GDM1 (cell line): ENCODE data around the gene CCDC157.

Source experiments
- DNase-seq: peaks from one replicate; lab custom pipeline; 2025; lab: John Stamatoyannopoulos, UW

Gene CCDC157

DNA sequence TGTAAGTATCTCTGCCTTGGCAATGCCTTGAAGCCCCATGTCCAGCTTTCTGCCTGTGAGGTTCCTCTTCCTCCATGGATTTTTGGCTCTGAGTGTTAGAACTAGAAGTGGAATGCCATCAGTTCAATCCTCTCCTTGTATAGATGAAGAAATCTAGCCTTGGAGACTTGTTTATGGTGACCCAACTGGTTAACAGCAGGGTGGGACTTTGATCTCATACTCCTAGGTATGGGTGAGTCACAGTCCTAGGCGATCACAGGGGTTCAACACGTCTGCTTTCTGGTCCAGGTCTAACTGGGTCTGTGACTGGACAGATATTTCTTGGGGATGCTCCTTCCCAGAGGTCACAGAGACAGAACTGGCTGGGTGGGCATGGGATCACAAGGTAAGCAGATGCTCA is 59.6 kb downstream of the CCDC157 start:
- DNase-seq = no peak

DNA sequence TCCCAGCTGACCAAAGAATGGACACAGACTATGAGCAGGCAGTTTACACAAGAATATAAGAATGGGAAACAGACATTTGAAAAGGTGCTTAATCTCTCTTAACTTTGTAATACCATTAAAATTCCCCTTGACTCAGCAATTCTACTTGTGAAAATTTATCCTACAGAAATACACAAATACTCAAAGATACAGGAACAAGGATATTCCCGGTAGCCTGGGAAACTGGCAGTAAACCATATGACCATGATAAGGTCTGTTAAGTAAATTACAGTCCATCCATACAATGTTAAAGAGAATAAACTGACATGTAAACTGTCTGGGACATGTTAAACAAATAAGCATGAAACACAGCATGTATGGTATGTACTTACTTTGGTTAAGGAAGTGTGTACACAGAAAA is 60.0 kb downstream of the CCDC157 start:
- DNase-seq = no peak

DNA sequence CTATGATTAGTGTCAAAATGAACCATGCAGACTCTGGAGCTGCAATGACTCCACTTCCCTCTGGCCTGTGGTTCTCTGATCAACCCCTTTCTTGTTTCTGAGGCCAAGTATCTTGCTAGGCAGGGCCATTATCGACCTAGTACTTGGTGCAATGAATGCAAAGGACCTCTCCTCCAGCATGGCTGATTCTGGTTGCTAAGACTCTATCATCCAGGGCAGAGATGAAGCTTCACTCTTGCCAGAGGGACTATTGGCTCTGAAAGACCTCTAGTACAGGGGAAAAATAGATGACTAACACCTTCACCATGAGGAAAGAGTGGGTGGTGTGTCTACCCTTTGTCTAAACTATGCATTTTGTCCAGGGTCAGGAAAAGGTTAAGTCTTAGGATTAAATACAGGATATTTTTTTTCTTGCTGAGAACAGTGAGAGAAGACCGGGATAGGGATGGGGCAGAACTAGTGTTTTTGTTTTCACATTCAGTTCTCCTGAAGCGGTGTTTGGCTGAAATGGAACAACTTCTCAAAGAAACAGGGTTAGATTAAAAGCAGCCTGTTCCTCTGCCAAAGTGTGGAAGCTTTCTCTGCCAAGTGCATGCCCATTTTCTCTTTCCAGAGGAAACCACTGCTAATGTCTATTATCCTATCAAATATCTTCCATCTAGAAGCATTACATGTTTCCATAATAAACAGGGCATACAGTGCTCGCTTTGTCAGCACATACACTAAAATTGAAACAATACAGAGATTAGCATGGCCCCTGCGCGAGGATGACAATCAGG is 63.7 kb downstream of the CCDC157 start:
- no peak for DNase-seq

DNA sequence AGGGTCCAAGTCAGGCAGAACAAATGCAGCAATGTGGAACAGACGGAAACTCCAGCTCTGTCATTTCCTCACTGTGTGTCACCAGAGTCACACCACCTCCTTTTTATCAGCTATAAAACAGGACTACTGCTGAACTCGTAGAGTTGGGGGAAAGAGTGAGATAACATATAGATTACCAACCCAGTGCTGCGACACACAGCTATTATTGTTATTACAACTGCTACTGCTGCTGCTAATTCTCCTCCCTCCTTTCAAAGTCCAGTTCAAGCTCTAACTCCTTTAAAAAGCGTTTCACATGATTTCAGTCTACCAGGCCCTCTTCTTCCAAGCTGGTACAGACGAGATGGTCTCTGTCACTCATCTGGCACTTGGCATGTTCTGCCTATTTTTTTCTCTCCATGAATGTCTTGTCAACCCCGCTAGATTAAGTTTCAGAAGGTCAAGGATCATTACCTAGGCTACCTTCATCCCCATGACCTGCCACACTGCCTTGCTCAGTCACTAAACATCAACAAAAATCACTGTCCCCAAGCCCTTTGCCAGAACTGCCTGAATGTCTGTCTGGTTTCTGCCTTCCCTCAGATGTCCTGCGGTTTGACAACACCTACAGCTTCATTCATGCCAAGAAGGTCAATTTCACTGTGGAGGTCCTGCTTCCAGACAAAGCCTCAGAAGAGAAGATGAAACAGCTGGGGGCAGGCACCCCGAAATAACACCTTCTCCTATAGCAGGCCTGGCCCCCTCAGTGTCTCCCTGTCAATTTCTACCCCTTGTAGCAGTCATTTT is 65.1 kb downstream of the CCDC157 start:
- no peak for DNase-seq

DNA sequence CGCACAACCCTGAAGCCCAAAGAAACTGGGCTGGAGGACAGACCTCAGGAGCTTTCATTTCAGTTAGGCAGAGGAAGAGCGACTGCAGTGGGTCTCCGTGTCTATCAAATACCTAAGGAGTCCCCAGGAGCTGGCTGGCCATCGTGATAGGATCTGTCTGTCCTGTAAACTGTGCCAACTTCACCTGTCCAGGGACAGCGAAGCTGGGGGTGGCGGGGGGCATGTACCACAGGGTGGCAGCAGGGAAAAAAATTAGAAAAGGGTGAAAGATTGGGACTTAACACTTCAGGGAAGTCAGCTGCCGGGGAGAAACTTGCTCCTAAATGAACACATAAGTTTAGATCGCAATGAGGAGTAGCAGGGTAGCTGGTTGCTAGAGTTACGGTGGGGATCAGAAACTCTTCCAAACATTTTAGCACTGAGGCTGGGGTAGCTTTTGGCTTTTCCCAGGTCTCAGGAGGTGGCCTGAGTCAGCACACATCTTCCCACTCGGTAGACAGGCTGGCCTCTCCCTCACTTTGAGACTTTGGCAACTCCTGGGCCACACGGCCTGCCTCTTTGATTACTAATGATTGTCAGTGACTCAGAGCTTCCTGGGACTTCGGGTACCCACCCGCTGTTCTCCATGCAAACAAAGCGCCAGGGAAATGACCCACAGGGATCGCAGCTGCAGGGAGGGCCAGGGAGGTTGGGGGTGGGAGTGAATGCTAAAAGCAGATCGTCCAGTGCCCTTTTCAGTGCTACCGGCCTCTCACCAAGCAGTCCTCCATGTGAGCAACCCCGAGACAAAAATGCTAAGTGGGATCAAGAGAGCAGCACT is 65.9 kb downstream of the CCDC157 start:
- no peak for DNase-seq

DNA sequence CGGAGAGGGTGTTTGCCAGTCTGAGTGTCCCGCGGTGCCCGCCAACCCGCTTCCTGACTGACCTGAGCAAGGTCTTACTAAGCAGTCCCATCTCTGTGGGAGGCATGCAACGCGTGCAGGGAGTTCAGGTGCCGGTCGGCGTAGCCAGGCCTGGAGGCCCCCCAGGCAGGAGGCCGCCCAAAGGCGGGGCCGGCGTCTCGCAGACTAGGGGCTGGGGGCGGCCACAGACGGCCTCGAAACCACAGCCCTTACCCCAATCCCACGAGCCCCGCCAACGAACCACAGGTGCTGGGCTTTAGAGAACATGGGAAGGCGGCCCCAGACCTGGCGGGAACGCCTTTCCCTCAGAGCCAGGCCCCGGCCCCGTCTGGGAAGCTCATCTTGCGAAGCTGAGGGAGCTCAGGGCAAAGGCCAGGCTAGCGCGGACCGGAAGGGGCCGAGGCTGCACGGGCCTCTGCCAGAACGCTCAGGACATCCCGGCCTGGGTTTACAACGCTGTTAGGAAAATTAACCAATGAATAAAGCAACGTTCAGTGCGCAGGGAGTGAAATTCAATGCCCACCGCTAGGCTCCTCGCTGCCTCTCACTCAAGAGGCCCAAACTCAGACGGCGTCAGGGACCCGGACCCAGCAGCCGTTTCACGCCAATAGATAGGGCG is 66.6 kb downstream of the CCDC157 start:
- no peak for DNase-seq

DNA sequence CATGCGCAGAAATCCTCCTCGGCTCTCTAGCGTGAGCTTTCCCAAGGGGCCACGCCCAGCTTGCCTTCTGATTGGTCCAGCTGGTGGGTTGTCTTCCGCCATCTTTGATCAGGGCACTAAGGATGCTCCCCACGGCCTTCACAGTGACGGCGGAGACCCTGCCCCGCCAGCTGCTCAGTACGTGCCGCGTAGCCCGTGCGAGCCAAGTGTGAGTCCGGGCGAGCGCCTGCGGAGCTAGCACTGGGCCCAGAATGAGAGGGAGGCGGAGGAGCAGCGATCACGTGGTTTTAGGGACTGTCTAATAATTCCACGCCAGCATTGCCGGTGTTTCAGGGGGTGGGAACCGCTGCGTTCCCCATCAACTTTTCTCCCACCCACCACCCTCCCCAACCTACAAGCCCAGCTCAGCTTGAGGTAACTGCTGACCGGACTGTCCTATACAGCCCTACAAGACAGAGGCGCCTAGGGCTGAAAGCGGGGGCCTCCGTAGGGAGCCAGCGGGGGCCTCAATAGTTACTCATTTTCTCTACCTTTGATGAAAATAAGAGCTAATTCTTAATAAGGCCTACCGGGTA is 67.2 kb downstream of the CCDC157 start:
- DNase-seq = peak; percentile 99

DNA sequence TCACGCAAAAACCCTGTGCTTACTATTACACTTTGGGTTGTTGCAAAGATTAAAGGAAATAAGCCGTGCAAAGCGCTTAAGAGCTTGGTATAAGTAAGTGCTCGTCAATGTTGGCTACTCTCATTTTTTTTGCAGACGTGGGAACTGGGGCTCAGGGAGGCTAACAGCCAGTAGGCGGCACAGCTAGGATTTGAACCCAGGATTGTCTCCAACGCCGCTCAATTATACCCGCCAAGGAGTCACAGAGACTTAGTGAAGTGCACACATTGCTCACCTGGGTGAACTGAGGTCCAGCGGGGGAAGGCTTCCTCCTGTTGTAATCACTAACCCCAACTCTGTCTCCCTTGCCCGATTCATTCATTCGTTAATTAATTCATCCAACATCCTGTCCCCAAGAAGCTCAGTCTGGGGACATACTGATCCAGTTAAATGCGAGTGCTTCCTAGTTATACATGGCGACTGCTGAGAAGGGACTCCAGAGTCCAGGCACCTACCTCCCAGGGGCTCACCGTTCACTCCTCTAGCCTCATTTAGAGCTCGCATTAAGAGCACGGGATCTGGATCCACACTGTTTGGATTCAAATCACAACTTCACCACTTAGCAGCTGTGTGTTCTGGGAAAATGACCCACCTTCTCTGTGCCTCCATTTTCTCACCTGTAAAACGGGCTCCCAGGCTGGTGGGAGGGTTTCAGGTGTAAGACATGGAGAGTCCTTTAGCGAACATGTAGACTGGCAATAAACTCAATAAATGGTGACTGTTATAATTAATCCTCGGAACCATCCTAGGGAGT is 67.9 kb downstream of the CCDC157 start:
- DNase-seq = no peak

DNA sequence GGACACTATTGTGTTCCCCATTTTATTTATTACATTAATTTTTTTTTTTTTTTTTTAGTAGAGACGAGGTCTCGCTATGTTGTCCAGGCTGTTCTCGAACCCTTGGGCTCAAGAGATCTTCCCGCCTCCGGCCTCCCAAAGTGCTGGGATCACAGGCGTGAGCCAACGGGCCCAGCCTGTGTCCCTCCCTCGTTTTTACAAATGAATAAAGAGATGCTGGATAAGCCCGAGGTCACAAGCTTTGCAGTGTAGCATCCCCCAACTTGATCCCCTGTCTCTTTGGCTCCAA is 68.5 kb downstream of the CCDC157 start:
- no peak for DNase-seq

DNA sequence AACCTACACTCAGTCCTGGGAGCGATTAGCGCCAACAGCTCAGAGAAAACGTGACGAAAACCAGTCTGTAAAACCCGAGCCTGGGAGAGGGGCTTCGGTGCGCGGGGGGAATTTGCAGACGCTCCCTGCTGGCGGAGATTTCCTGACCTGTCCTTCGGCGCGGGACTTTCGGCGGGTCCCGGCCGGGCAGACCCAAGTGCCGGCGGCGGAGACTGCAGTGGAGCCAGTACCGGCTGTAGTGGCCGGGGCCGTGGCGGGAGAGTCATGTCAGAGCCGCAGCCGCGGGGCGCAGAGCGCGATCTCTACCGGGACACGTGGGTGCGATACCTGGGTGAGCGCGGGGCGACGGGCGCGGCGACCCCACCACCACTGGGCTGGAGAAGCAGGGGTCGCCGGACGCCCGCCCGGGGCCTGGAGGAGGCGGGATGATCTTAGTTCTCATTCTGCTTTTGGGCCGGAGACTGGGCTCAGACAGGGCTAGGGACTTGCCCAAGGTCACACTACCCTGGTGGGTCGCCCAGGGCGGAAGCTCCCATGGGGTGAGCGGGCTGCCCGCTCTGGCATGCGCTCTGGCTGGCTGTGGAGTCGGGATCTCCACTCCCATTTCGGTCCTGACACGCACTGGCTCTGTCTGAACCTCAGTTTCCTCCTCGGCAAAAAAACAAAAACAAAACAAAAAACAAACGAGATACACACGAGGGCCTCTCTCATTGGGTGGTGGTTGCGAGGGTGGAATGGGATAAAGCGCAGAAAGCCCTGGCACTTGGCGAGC is 69.0 kb downstream of the CCDC157 start, which contains the start of gene MTFP1:
MTFP1 (plus strand) TSS at position 153 of the 772 bp plus-strand sequence; CDS start at position 265, 112 bp downstream.
- DNase-seq = peak; percentile 44
